ENCODE measurements around the gene KDM2A.

Gene KDM2A

GRCh38 chr11:67099831-67100324 is 19.2 kb upstream of the KDM2A start:
- peak; percentile 60 for DNase-seq (ENCODE audit: low spot score)
- TF ChIP-seq, protein P1, sequence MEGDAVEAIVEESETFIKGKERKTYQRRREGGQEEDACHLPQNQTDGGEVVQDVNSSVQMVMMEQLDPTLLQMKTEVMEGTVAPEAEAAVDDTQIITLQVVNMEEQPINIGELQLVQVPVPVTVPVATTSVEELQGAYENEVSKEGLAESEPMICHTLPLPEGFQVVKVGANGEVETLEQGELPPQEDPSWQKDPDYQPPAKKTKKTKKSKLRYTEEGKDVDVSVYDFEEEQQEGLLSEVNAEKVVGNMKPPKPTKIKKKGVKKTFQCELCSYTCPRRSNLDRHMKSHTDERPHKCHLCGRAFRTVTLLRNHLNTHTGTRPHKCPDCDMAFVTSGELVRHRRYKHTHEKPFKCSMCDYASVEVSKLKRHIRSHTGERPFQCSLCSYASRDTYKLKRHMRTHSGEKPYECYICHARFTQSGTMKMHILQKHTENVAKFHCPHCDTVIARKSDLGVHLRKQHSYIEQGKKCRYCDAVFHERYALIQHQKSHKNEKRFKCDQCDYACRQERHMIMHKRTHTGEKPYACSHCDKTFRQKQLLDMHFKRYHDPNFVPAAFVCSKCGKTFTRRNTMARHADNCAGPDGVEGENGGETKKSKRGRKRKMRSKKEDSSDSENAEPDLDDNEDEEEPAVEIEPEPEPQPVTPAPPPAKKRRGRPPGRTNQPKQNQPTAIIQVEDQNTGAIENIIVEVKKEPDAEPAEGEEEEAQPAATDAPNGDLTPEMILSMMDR (IDR thresholded peaks at IDR 0.05; ENCODE audit: extremely low read depth, insufficient read depth, missing control alignments): no peak
- in situ Hi-C loops (cut with MboI; ENCODE audit: low pct_unique_long_range_greater_than_20kb, low sequenced_read_pairs, unreplicated experiment): no loop called here

- DNase-seq (ENCODE audit: low spot score): no peak
- in situ Hi-C loops (cut with MboI; ENCODE audit: low pct_unique_long_range_greater_than_20kb, low sequenced_read_pairs, unreplicated experiment): no loop called here
- TF ChIP-seq, protein P1 (IDR thresholded peaks at IDR 0.05; ENCODE audit: extremely low read depth, insufficient read depth, missing control alignments): no peak
These were observed 16.4 kb upstream of the KDM2A start for GRCh38 chr11:67102664-67103063.

DNA sequence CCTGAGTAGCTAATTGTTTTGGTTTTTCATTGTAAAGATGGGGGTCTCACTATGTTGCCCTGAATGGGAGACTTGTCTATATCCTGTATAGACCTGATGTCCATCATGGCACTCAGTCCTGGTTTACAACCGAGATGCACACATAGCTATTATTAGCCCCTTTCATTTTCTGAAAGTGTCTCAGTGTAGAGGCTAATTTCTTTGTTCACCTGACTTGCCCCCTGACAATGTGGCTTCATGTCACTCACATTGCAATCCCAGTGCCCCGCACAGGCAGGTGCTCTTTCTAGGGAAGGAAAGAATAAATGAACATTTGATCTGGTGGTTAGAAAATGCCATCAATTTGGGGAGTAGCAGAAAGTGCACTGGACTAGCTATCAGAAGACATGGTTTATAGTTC is 13.1 kb upstream of the KDM2A start:
- in situ Hi-C loops (cut with MboI; ENCODE audit: low pct_unique_long_range_greater_than_20kb, low sequenced_read_pairs, unreplicated experiment): no loop called here
- DNase-seq (ENCODE audit: low spot score): no peak
- TF ChIP-seq, protein P1 (IDR thresholded peaks at IDR 0.05; ENCODE audit: extremely low read depth, insufficient read depth, missing control alignments): no peak

DNA sequence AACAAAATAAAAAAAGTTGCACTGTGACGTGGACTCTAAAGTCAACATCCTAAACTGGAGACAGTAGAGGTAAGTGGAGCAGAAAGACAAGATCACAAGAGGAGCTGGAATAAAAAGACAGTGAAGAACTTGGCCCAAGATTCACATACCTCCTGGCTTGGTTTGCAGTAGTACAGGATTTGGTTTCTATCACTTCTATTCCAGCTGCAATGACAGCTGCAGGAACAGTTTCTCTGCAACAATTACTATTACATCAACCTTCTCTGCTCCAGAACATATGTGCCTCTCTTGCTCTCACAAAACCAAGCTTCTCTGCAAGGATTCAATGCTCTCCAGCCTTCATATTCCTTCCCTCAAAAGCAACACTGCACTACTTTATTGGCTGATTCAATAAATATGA is 7.8 kb upstream of the KDM2A start:
- DNase-seq (ENCODE audit: low spot score): no peak
- in situ Hi-C loops (cut with MboI; ENCODE audit: low pct_unique_long_range_greater_than_20kb, low sequenced_read_pairs, unreplicated experiment): no loop called here
- TF ChIP-seq, protein P1 (IDR thresholded peaks at IDR 0.05; ENCODE audit: extremely low read depth, insufficient read depth, missing control alignments): no peak

DNA sequence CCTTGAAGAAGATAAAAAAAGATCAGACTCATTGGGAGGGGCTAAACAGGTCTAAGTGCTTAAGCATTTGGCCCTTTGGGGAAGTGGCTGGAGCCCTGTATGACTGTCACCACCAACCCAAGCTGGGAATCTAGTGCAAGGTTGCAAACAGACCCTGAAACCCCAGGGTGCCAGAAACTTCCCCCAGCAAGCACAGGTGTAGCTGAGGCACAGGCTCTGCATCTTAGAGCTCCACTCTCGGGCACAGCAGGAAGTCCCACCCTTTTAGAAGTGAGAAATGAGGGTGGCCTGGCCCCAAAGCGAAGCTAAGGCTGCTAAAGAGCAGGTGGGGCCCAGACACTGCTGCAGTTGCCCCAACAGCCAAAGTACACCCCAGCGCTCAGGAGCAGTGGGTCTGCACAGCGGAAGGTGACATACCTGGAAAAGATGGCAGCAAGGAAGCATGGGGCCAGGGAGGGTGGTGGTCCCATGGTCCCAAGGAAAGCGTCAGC is 5.8 kb upstream of the KDM2A start:
- TF ChIP-seq, protein P1 (IDR thresholded peaks at IDR 0.05; ENCODE audit: extremely low read depth, insufficient read depth, missing control alignments): no peak
- DNase-seq (ENCODE audit: low spot score): peak; percentile 60
- in situ Hi-C loops (cut with MboI; ENCODE audit: low pct_unique_long_range_greater_than_20kb, low sequenced_read_pairs, unreplicated experiment): no loop called here

GRCh38 chr11:67114275-67114896 is 4.7 kb upstream of the KDM2A start:
- in situ Hi-C loops (cut with MboI; ENCODE audit: low pct_unique_long_range_greater_than_20kb, low sequenced_read_pairs, unreplicated experiment): no loop called here
- TF ChIP-seq, protein P1 (IDR thresholded peaks at IDR 0.05; ENCODE audit: extremely low read depth, insufficient read depth, missing control alignments): no peak
- DNase-seq (ENCODE audit: low spot score): no peak
